GM23248 (cell line): ENCODE measurements around the gene HYKK. TPM values are rescaled to one million over a fixed set of nuclear protein-coding genes. Genes with fewer than 3 reads are reported as not detected.
"Not testable (repeated sequence)": the region's sequence is repeated elsewhere in the genome, so short reads cannot be mapped to it uniquely, and the experiment has no call there.

Source experiments
- DNase-seq: peaks from one replicate; pipeline ENCODE4 v3.0.0-alpha.2; 2015
- H2AFZ ChIP-seq: fragments of 200-600 bp; sonication (generic); 2 replicates; pipeline ENCODE4 v1.6.1; 2016; ENCODE audit warnings: antibody characterized with exemption
- H3F3A ChIP-seq: fragments of 200-600 bp; sonication (generic); 2 replicates; pipeline ENCODE4 v1.6.1; 2016; ENCODE audit warnings: mild to moderate bottlenecking, antibody characterized with exemption, mixed run types; ENCODE audit not compliant: insufficient read depth
- H3K27ac ChIP-seq: fragments of 200-600 bp; sonication (generic); 2 replicates; pipeline ENCODE4 v1.5.1; 2016; ENCODE audit warnings: mild to moderate bottlenecking
- H3K27me3 ChIP-seq: fragments of 200-600 bp; sonication (generic); replicated peaks from 2 replicates; pipeline ENCODE4 v1.6.1; 2016; ENCODE audit warnings: mild to moderate bottlenecking; ENCODE audit not compliant: insufficient read depth
- H3K36me3 ChIP-seq: fragments of 200-600 bp; sonication (generic); 2 replicates; pipeline ENCODE4 v1.6.1; 2016; ENCODE audit warnings: low read depth, mild to moderate bottlenecking
- H3K4me1 ChIP-seq: fragments of 200-600 bp; sonication (generic); 2 replicates; pipeline ENCODE4 v1.6.1; 2016; ENCODE audit warnings: mild to moderate bottlenecking; ENCODE audit not compliant: insufficient read depth
- H3K4me2 ChIP-seq: fragments of 200-600 bp; sonication (generic); one replicate; pipeline ENCODE4 v1.6.1; 2016; ENCODE audit warnings: mild to moderate bottlenecking; ENCODE audit not compliant: unreplicated experiment
- H3K4me3 ChIP-seq: fragments of 200-600 bp; sonication (generic); 2 replicates; pipeline ENCODE4 v1.5.1; 2016; ENCODE audit warnings: mild to moderate bottlenecking
- H3K79me2 ChIP-seq: fragments of 200-600 bp; sonication (generic); 2 replicates; pipeline ENCODE4 v1.6.1; 2016; ENCODE audit warnings: mild to moderate bottlenecking; ENCODE audit not compliant: insufficient read depth
- H3K9ac ChIP-seq: fragments of 200-600 bp; sonication (generic); 2 replicates; pipeline ENCODE4 v1.6.1; 2016; ENCODE audit warnings: mild to moderate bottlenecking
- H3K9me2 ChIP-seq: fragments of 200-600 bp; sonication (generic); 2 replicates; pipeline ENCODE4 v1.6.1; 2016; ENCODE audit warnings: mixed run types, mild to moderate bottlenecking, moderate library complexity; ENCODE audit not compliant: insufficient read depth
- H3K9me3 ChIP-seq: fragments of 200-600 bp; sonication (generic); one replicate; pipeline ENCODE4 v1.6.1; 2017; ENCODE audit warnings: low read depth
- H4K20me1 ChIP-seq: fragments of 200-600 bp; sonication (generic); 2 replicates; pipeline ENCODE4 v1.6.0; 2016; ENCODE audit not compliant: insufficient read depth
- EZH2 ChIP-seq: fragments of 200-600 bp; sonication (generic); IDR thresholded peaks from 2 replicates; pipeline ENCODE4 v1.6.1; 2018; ENCODE audit warnings: antibody characterized with exemption, mild to moderate bottlenecking; ENCODE audit not compliant: insufficient read depth, poor library complexity, severe bottlenecking
- EZH2phosphoT487 ChIP-seq: fragments of 200-600 bp; sonication (generic); IDR thresholded peaks from 2 replicates; pipeline ENCODE4 v1.6.1; 2018; ENCODE audit warnings: antibody characterized with exemption, moderate library complexity, mild to moderate bottlenecking, low read depth; ENCODE audit not compliant: insufficient read depth
- WGBS, 2 experiments: methylation state at CpG; one replicate each; pipeline ENCODE4 v1.1.6; 2015 to 2017; ENCODE audit warnings: low lambda C conversion rate in 2 of 2, low coverage in 1 of 2; ENCODE audit errors: missing lambda C conversion rate in 2 of 2; 5-methylcytosine and 5-hydroxymethylcytosine counted together
- in situ Hi-C: fragments of 300-500 bp; cut with MboI; formaldehyde crosslinking; loops from 2 replicates; pipeline ENCODE4 v1.15.0; 2020
- polyA plus RNA-seq: library from polyadenylated mRNA; unstranded; fragments of >200 nt; fragmentation: Nextera tagmentation; extraction: Ambion mirVana; gene quantifications from 2 replicates; pipeline ENCODE4 v1.2.1, GENCODE V29; 2016
- total RNA-seq: library from RNA; depleted of rRNA; stranded (reverse); fragments of >200 nt; shearing (Covaris generic); gene quantifications from 2 replicates; pipeline ENCODE4 v1.2.3, GENCODE V29; 2014

HYKK gene
- total and polyA plus RNA-seq, 2 experiments from 2014 or later, result 2.4 to 3.9 TPM

GRCh38 chr15:78502641-78503040 lies 4.7 kb upstream of the HYKK start:
- 0 out of 2 replicates have a peak, but pooled peaks cover 5% of the 10 kb centered on the region for H4K20me1 ChIP-seq
- in situ Hi-C loops, result no loop called here
- H3K27ac ChIP-seq, result no peak overlapping the region
- no peak overlapping the region for H2AFZ ChIP-seq
- peaks cover 25% of the 10 kb centered on the region for H3F3A ChIP-seq
- no peak overlapping the region for H3K9ac ChIP-seq
- no peaks in the 10 kb centered on the region for H3K9me2 ChIP-seq
- no peaks in the 10 kb centered on the region for H3K9me3 ChIP-seq
- no peaks in the 10 kb centered on the region for H3K4me1 ChIP-seq
- H3K4me2 ChIP-seq, result no peak overlapping the region
- 96 to 98% methylated on average over 2 of the region's 2 CpGs for WGBS, 2 experiments
- peaks cover 37% of the 10 kb centered on the region for H3K36me3 ChIP-seq
- H3K27me3 ChIP-seq, result no peaks in the 10 kb centered on the region
- no peak for DNase-seq
- no peak overlapping the region for H3K4me3 ChIP-seq
- no peaks in the 10 kb centered on the region for H3K79me2 ChIP-seq
- no peak for TF ChIP-seq EZH2phosphoT487

- Histone ChIP-seq H4K20me1 (no peaks in the 10 kb centered on the region), H3F3A (peaks cover 13% of the 10 kb centered on the region), H3K4me2 (peak overlapping the region; percentile 87), H3K36me3 (no peaks in the 10 kb centered on the region), H3K27me3 (no peaks in the 10 kb centered on the region), H2AFZ (peak overlapping the region; percentile 88), H3K79me2 (no peaks in the 10 kb centered on the region), H3K4me3 (peak overlapping the region; percentile 75), H3K9ac (peak overlapping the region; percentile 66), H3K4me1 (no peaks in the 10 kb centered on the region), H3K27ac (no peak overlapping the region), H3K9me2 (no peaks in the 10 kb centered on the region), H3K9me3 (no peaks in the 10 kb centered on the region)
- in situ Hi-C loops, result no loop called here
- 3 to 4% methylated on average over 10 to 13 of the region's 13 CpGs for WGBS, 2 experiments
- TF ChIP-seq EZH2, result no peak
- TF ChIP-seq EZH2phosphoT487, result no peak
- peak; percentile 43 for DNase-seq
These were observed 419 bp downstream of the HYKK start for GRCh38 chr15:78507831-78508160.

- Histone ChIP-seq H3K9me3 (no peaks in the 10 kb centered on the region), H3K27ac (no peak overlapping the region), H3K4me1 (no peaks in the 10 kb centered on the region), H3K4me2 (peak overlapping the region; percentile 87), H3K9me2 (no peaks in the 10 kb centered on the region), H4K20me1 (no peaks in the 10 kb centered on the region), H3F3A (peaks cover 13% of the 10 kb centered on the region), H3K79me2 (no peaks in the 10 kb centered on the region), H3K27me3 (no peaks in the 10 kb centered on the region), H3K36me3 (no peaks in the 10 kb centered on the region), H3K9ac (peak overlapping the region; percentile 66; the same call in 1 of the 2 replicates), H2AFZ (peak overlapping the region; percentile 88), H3K4me3 (peak overlapping the region; percentile 75)
- 56 to 57% methylated on average over 6 of the region's 6 CpGs for WGBS, 2 experiments
- no peak for DNase-seq
- in situ Hi-C loops, result no loop called here
- TF ChIP-seq EZH2, result no peak
- TF ChIP-seq EZH2phosphoT487, result no peak
These were observed 895 bp downstream of the HYKK start for GRCh38 chr15:78508272-78508671.

- no peak for DNase-seq
- WGBS, 2 experiments, result 63 to 64% methylated on average over 6 of the region's 6 CpGs
- no peak overlapping the region for H3K4me3 ChIP-seq
- peaks cover 13% of the 10 kb centered on the region for H3F3A ChIP-seq
- H3K4me2 ChIP-seq, result no peak overlapping the region
- H3K4me1 ChIP-seq, result no peaks in the 10 kb centered on the region
- no peaks in the 10 kb centered on the region for H4K20me1 ChIP-seq
- no peaks in the 10 kb centered on the region for H3K9me2 ChIP-seq
- H3K9ac ChIP-seq, result no peak overlapping the region
- H3K27me3 ChIP-seq, result no peaks in the 10 kb centered on the region
- H3K36me3 ChIP-seq, result no peaks in the 10 kb centered on the region
- in situ Hi-C loops, result no loop called here
- H3K9me3 ChIP-seq, result no peaks in the 10 kb centered on the region
- H3K79me2 ChIP-seq, result no peaks in the 10 kb centered on the region
- TF ChIP-seq EZH2phosphoT487, result no peak
- TF ChIP-seq EZH2, result no peak
- H3K27ac ChIP-seq, result no peak overlapping the region
- no peak overlapping the region for H2AFZ ChIP-seq
These were observed 2.4 kb downstream of the HYKK start for GRCh38 chr15:78509726-78510312.

- H3K9me2 ChIP-seq, H3K27me3 ChIP-seq, H3K27ac ChIP-seq, H2AFZ ChIP-seq, H3K4me2 ChIP-seq, H4K20me1 ChIP-seq, H3F3A ChIP-seq, H3K9me3 ChIP-seq, in situ Hi-C loops, DNase-seq, H3K4me1 ChIP-seq, H3K9ac ChIP-seq, H3K36me3 ChIP-seq, H3K79me2 ChIP-seq, H3K4me3 ChIP-seq: not testable (repeated sequence)
- 91 to 100% methylated on average over 2 to 3 of the region's 3 CpGs for WGBS, 2 experiments
These were observed 12.7 kb downstream of the HYKK start for GRCh38 chr15:78520035-78520434.
